ENCODE measurements around the gene TBR1.

DNA sequence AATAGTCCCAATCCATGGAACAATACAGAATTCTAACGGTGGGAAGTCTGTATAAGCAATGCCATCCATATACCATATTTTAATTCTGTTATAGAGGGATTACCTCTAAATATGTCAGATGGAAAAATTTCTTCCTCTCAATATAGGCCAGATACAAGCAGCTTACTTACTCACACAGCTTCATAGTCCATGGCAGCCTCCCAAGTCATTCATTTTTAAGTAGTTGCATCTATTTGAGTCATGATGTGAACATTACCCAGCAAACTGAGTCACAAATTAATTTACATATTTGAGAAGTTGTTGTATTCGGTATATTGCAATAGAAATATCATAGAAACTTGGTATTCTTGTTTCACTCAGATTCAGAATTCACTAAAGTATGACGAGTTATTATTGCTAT lies 20.3 kb downstream of the TBR1 start:
- TF ChIP-seq, protein P1, sequence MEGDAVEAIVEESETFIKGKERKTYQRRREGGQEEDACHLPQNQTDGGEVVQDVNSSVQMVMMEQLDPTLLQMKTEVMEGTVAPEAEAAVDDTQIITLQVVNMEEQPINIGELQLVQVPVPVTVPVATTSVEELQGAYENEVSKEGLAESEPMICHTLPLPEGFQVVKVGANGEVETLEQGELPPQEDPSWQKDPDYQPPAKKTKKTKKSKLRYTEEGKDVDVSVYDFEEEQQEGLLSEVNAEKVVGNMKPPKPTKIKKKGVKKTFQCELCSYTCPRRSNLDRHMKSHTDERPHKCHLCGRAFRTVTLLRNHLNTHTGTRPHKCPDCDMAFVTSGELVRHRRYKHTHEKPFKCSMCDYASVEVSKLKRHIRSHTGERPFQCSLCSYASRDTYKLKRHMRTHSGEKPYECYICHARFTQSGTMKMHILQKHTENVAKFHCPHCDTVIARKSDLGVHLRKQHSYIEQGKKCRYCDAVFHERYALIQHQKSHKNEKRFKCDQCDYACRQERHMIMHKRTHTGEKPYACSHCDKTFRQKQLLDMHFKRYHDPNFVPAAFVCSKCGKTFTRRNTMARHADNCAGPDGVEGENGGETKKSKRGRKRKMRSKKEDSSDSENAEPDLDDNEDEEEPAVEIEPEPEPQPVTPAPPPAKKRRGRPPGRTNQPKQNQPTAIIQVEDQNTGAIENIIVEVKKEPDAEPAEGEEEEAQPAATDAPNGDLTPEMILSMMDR (IDR thresholded peaks at IDR 0.05) = no peak
- no peak for TF ChIP-seq POLR2A (IDR thresholded peaks at IDR 0.05)
